Spleen (tissue), 11 donors: ENCODE results near the gene BANF2. TPM values are rescaled to one million over a fixed set of nuclear protein-coding genes. Genes with fewer than 3 reads are reported as not detected.

Experiments used
- DNase-seq: peaks from one replicate; pipeline ENCODE4 v3.0.0-alpha.2; 2020
- H3K27ac ChIP-seq, 8 donors: fragments of 200-600 bp; sonication (generic) in 7 of 8; 1 replicate in 4 of 8; 2 replicates in 4 of 8; pipeline versions ENCODE4 v1.5.0 to v1.8.0; 2016 to 2021; ENCODE audit warnings: inconsistent platforms in 4 of 8, mild to moderate bottlenecking in 4 of 8, moderate library complexity in 1 of 8
- H3K27me3 ChIP-seq, 7 donors: fragments of 200-600 bp; sonication (generic) in 6 of 7; replicated peaks in 1 of 7; 1 replicate in 4 of 7; 2 replicates in 3 of 7; pipeline versions ENCODE4 v1.5.0 to v1.8.0; 2016 to 2021; ENCODE audit warnings: inconsistent platforms in 3 of 7, mild to moderate bottlenecking in 1 of 7
- H3K36me3 ChIP-seq, 6 donors: fragments of 200-600 bp; sonication (generic) in 5 of 6; 1 replicate in 4 of 6; 2 replicates in 2 of 6; pipeline versions ENCODE4 v1.5.0 to v1.8.0; 2016 to 2021; ENCODE audit warnings: inconsistent platforms in 2 of 6
- H3K4me1 ChIP-seq, 6 donors: fragments of 200-600 bp; sonication (generic) in 5 of 6; 1 replicate in 3 of 6; 2 replicates in 3 of 6; pipeline versions ENCODE4 v1.5.0 to v1.8.0; 2016 to 2021; ENCODE audit warnings: inconsistent platforms in 3 of 6
- H3K4me3 ChIP-seq, 8 donors: fragments of 200-600 bp; sonication (generic) in 7 of 8; 1 replicate in 4 of 8; 2 replicates in 4 of 8; pipeline versions ENCODE4 v1.5.0 to v1.8.0; 2016 to 2021; ENCODE audit warnings: inconsistent platforms in 4 of 8, mild to moderate bottlenecking in 4 of 8, moderate library complexity in 2 of 8
- H3K9me3 ChIP-seq, 8 donors: fragments of 200-600 bp; sonication (generic) in 7 of 8; 1 replicate in 4 of 8; 2 replicates in 4 of 8; pipeline versions ENCODE4 v1.5.0 to v1.8.0; 2016 to 2021; ENCODE audit warnings: inconsistent platforms in 4 of 8
- CTCF ChIP-seq, 11 experiments: fragments of 200-600 bp in 7 of 11; fragments of 450-650 bp in 4 of 11; sonication (generic) in 4 of 11; IDR thresholded peaks in 8 of 11; conservative IDR thresholded peaks in 3 of 11; 1 replicate in 7 of 11; 2 replicates in 4 of 11; pipeline versions ENCODE4 v1.4.0 to v1.8.0; 2016 to 2021; ENCODE audit warnings: antibody characterized with exemption in 11 of 11, inconsistent platforms in 4 of 11, mild to moderate bottlenecking in 1 of 11
- POLR2A ChIP-seq, 3 donors: fragments of 450-650 bp; IDR thresholded peaks; one replicate each; pipeline ENCODE4 v1.5.1; 2017; ENCODE audit warnings: antibody characterized with exemption in 3 of 3, mild to moderate bottlenecking in 1 of 3
- POLR2AphosphoS5 ChIP-seq, 3 donors: sonication (generic); formaldehyde crosslinking; IDR thresholded peaks; one replicate each; pipeline ENCODE4 v1.5.1; 2017; ENCODE audit warnings: antibody characterized with exemption in 3 of 3
- WGBS, 5 donors: extraction: QIAGEN DNeasy Blood & Tissue Kit in 3 of 5; methylation state at CpG; one replicate each; pipeline versions ENCODE4 v1.1.5 to v1.1.7; 2013 to 2018; 5-methylcytosine and 5-hydroxymethylcytosine counted together
- intact Hi-C: fragments of 100-400 bp; cut with DNase I; formaldehyde crosslinking; loops from one replicate; pipeline ENCODE4 v1.15.0; 2023; ENCODE audit warnings: low total_unique reads
- polyA plus RNA-seq, 3 donors: library from polyadenylated mRNA; stranded (reverse); fragments of 200-250 nt; gene quantifications; one replicate each; pipeline ENCODE4 v1.2.1, GENCODE V29; 2013
- total RNA-seq, 7 donors: library from RNA; depleted of rRNA in 3 of 7; stranded (reverse); fragments of >200 nt in 3 of 7; fragmentation: NEBNext Ultra II Directional in 4 of 7; extraction: Animal tissue kit (Norgen Biotek cat#: 25700) in 4 of 7; gene quantifications; one replicate each; pipeline versions ENCODE4 v1.1.0 to v1.2.1, GENCODE V29; 2016 to 2021
- donor health status: healthy with polysubstance abuse.
- donor health status: DM: no; HTN: no; CAD: no; lungs with moderate emphysema.
- donor health status: DM: no; HTN: no; CAD: no.
- donor health status: Bipolar disorder and iron deficiency.
- donor health status: healthy.
- donor health status: DM: no; HTN: no; CAD: no.
- donor health status: DM: yes; HTN: yes; CAD: no.

BANF2 gene
- total and polyA plus RNA-seq, 10 donors, result not detected

GRCh38 chr20:17752459-17752858 lies 52.7 kb downstream of the BANF2 start:
- intact Hi-C loops, result no loop called here
- Histone ChIP-seq H3K4me3 (no peak overlapping the region), H3K9me3 (no peaks in the 10 kb centered on the region), H3K4me1 (peaks cover 4 to 17% (median 6%) of the 10 kb centered on the region in 6 donors), H3K27me3 (no peaks in the 10 kb centered on the region), H3K36me3 (no peaks in the 10 kb centered on the region), H3K27ac (no peak overlapping the region)
- 27 to 50% (median 40%) methylated on average over 2 of the region's 2 CpGs for WGBS, 5 donors
- no peak for DNase-seq
- TF ChIP-seq CTCF (IDR thresholded peaks at IDR 0.05 in 8 of 11, conservative IDR thresholded peaks at IDR 0.05 in 3 of 11) (no peak), POLR2AphosphoS5 (IDR thresholded peaks at IDR 0.05) (no peak), POLR2A (IDR thresholded peaks at IDR 0.05) (no peak)

- Histone ChIP-seq H3K27me3 (no peaks in the 10 kb centered on the region), H3K27ac (no peak overlapping the region), H3K4me1 (peaks cover 4 to 17% (median 6%) of the 10 kb centered on the region in 6 donors), H3K4me3 (no peak overlapping the region), H3K36me3 (no peaks in the 10 kb centered on the region), H3K9me3 (peaks cover 0 to 10% (median 5%) of the 10 kb centered on the region in 8 donors)
- no peak for DNase-seq
- WGBS, 5 donors, result 85 to 98% (median 89%) methylated on average over 4 of the region's 4 CpGs
- intact Hi-C loops, result no loop called here
- TF ChIP-seq CTCF (IDR thresholded peaks at IDR 0.05 in 8 of 11, conservative IDR thresholded peaks at IDR 0.05 in 3 of 11) (no peak), POLR2A (IDR thresholded peaks at IDR 0.05) (no peak), POLR2AphosphoS5 (IDR thresholded peaks at IDR 0.05) (no peak)
Observed at GRCh38 chr20:17753516-17753915, 53.8 kb downstream of the BANF2 start.

- WGBS, 5 donors, result 68 to 84% (median 75%) methylated on average over 6 of the region's 6 CpGs
- no peak overlapping the region for H3K4me3 ChIP-seq
- intact Hi-C loops, result no loop called here
- no peaks in the 10 kb centered on the region for H3K27me3 ChIP-seq
- H3K27ac ChIP-seq, result no peak overlapping the region
- no peaks in the 10 kb centered on the region for H3K36me3 ChIP-seq
- DNase-seq, result no peak
- peaks cover 0 to 21% (median 16%) of the 10 kb centered on the region in 8 donors for H3K9me3 ChIP-seq
- H3K4me1 ChIP-seq, result no peaks in the 10 kb centered on the region
- TF ChIP-seq CTCF (IDR thresholded peaks at IDR 0.05 in 8 of 11, conservative IDR thresholded peaks at IDR 0.05 in 3 of 11) (no peak), POLR2A (IDR thresholded peaks at IDR 0.05) (no peak), POLR2AphosphoS5 (IDR thresholded peaks at IDR 0.05) (no peak)
Observed at GRCh38 chr20:17756529-17756928, 56.8 kb downstream of the BANF2 start.

GRCh38 chr20:17757496-17757895 lies 57.7 kb downstream of the BANF2 start:
- no peak for TF ChIP-seq CTCF (IDR thresholded peaks at IDR 0.05 in 8 of 11, conservative IDR thresholded peaks at IDR 0.05 in 3 of 11)
- TF ChIP-seq POLR2AphosphoS5 (IDR thresholded peaks at IDR 0.05), result no peak
- TF ChIP-seq POLR2A (IDR thresholded peaks at IDR 0.05), result no peak
- no peak overlapping the region for H3K27ac ChIP-seq
- DNase-seq, result no peak
- H3K4me3 ChIP-seq, result no peak overlapping the region
- no peaks in the 10 kb centered on the region for H3K4me1 ChIP-seq
- H3K27me3 ChIP-seq, result no peaks in the 10 kb centered on the region
- H3K9me3 ChIP-seq, result peaks cover 0 to 21% (median 16%) of the 10 kb centered on the region in 8 donors
- H3K36me3 ChIP-seq, result no peaks in the 10 kb centered on the region
- intact Hi-C loops, result no loop called here
- WGBS, 5 donors, result 88 to 100% (median 91%) methylated on average over 2 of the region's 2 CpGs
